A549 treated with CpdA at 1 μM for 4 hours (cell line): ENCODE results near the gene POMZP3. TPM values are rescaled to one million over a fixed set of nuclear protein-coding genes. Genes with fewer than 3 reads are reported as not detected.

Experiments used
- total RNA-seq: library from RNA; stranded (reverse); fragments of 200-300 nt; extraction: Qiagen RNA extraction; gene quantifications from 5 replicates; pipeline ENCODE4 v1.2.3, GENCODE V29; 2022; ENCODE audit warnings: low read depth

The POMZP3 gene
- 18.7 to 25.8 TPM (median 23.5 TPM) in 5 replicates for total RNA-seq

DNA sequence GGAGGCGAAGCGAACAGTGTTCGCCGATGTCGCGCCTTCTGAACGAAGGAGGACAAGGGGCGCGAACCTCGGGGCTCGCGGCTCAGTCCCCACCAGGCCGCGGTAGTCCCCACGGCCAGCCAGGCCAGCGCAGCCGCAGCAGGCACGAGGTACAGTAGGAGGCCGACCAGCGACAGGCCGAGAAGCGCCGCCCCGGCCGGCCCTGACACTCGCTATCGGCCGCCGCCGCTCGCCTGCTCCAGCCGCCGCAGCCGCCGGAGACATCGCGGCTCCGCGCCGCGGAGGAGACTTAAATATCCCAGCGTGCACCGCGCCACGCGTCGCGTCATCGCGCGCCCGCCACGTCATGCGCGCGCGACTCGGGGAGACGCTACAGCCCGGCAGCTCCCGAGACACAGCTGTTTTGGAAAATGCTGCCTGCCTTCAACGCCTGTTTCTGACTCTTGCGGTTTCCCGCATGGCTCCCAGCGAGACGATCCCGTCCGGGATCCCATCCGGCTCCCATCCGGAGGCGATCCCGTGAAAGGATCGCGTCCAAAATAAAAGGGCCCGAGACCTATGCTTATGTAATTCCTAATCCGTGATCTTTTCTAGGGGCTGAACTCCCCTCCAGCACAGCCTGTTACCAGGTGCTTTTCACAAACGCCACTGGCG lies at the start of gene POMZP3:
TSS of gene POMZP3 (minus strand) at position 291 of the 654 bp plus-strand sequence. CDS start 1,215 bp downstream, outside the sequence.

Other genes with a start within 250 kb of the POMZP3 start
- 0.41 to 1.7 TPM (median 1.3 TPM) in 5 replicates for gene SSC4D, start 217.6 kb downstream of the POMZP3 start, total RNA-seq
- 18.4 to 22.7 TPM (median 20.0 TPM) in 5 replicates for gene ZP3, start 202.3 kb downstream of the POMZP3 start, total RNA-seq
- gene DTX2, start 165.6 kb downstream of the POMZP3 start, total RNA-seq = 37.7 to 49.2 TPM (median 46.4 TPM) in 5 replicates
- 9.7 to 18.3 TPM (median 17.2 TPM) in 5 replicates for gene UPK3B, start 116.7 kb downstream of the POMZP3 start, total RNA-seq
- gene SPDYE16, start 84.0 kb downstream of the POMZP3 start, total RNA-seq = not detected in 5 replicates